RWPE1 (cell line): Measurements from ENCODE around the gene HNF1B.

ENCODE experiments used
- CTCF ChIA-PET: fragments of 350-600 bp; sonication (Branson Sonifier 250); formaldehyde crosslinking; extraction: SDS; loops from one replicate; lab custom pipeline; 2021; lab: Yijun Ruan, JAX
- POLR2A ChIA-PET: fragments of 400-600 bp; formaldehyde crosslinking; extraction: SDS; loops from one replicate; lab custom pipeline; 2020; ENCODE audit warnings: antibody characterized with exemption; ENCODE audit not compliant: low non-redundant PET; lab: Yijun Ruan, JAX
- DNase-seq: peaks from one replicate; pipeline ENCODE4 v3.0.0; 2012; ENCODE audit warnings: low spot score
- H3K27ac ChIP-seq: fragments of 450-650 bp; 2 replicates; pipeline ENCODE4 v1.5.1; 2017
- CTCF ChIP-seq: fragments of 450-650 bp; conservative IDR thresholded peaks from 2 replicates; pipeline ENCODE4 v1.5.1; 2017; ENCODE audit warnings: low read depth, mild to moderate bottlenecking

HNF1B gene

GRCh38 chr17:37735165-37735564 lies 9.7 kb downstream of the HNF1B start:
- ChIA-PET CTCF (no interaction called here), POLR2A (no interaction called here)
- no peak for DNase-seq
- TF ChIP-seq CTCF = no peak
- no peak overlapping the region for H3K27ac ChIP-seq

- no peak overlapping the region for H3K27ac ChIP-seq
- TF ChIP-seq CTCF = no peak
- ChIA-PET CTCF (no interaction called here), POLR2A (no interaction called here)
- DNase-seq = no peak
These were observed 12.5 kb downstream of the HNF1B start for GRCh38 chr17:37732316-37732715.

- DNase-seq = no peak
- no peak for TF ChIP-seq CTCF
- ChIA-PET POLR2A (no interaction called here), CTCF (no interaction called here)
- no peak overlapping the region for H3K27ac ChIP-seq
These were observed 13.8 kb downstream of the HNF1B start for GRCh38 chr17:37731056-37731455.

GRCh38 chr17:37729905-37730304 lies 15.0 kb downstream of the HNF1B start:
- CTCF ChIA-PET = interaction anchor here (0.8 kb wide), 1 partner anchor 1193 kb away, joined by 4 read pairs; no protein-coding TSS in a partner anchor
- no peak for DNase-seq
- no peak overlapping the region for H3K27ac ChIP-seq
- POLR2A ChIA-PET = no interaction called here
- no peak for TF ChIP-seq CTCF

GRCh38 chr17:37726891-37727675 lies 17.8 kb downstream of the HNF1B start:
- ChIA-PET CTCF (no interaction called here), POLR2A (no interaction called here)
- DNase-seq = no peak
- H3K27ac ChIP-seq = no peak overlapping the region
- no peak for TF ChIP-seq CTCF

GRCh38 chr17:37726248-37726647 lies 18.6 kb downstream of the HNF1B start:
- no peak for DNase-seq
- no peak overlapping the region for H3K27ac ChIP-seq
- POLR2A ChIA-PET = no interaction called here
- no peak for TF ChIP-seq CTCF
- CTCF ChIA-PET = no interaction called here
